ENCODE data around the gene GABBR2.

GRCh38 chr9:98644011-98644410, 64.7 kb downstream of the GABBR2 start:
- no peak for TF ChIP-seq EZH2 (IDR thresholded peaks at IDR 0.05; ENCODE audit: low read length)
- no peak for TF ChIP-seq CTCF (optimal IDR thresholded peaks at IDR 0.05 in 1 of 3, IDR thresholded peaks at IDR 0.05 in 1 of 3, conservative IDR thresholded peaks at IDR 0.05 in 1 of 3; ENCODE audit: extremely low read depth in 1 of 3, insufficient read depth in 2 of 3, low read length in 3 of 3)
